K562 (cell line): ENCODE data around the gene TBXAS1. TPM values are rescaled to one million over a fixed set of nuclear protein-coding genes. Genes with fewer than 3 reads are reported as not detected.

ENCODE experiments used
- CSDE1 ChIP-seq, 2 experiments: fragments of 450-650 bp; IDR thresholded peaks; 2 replicates each; pipeline ENCODE4 v1.6.1; 2016; ENCODE audit warnings: mild to moderate bottlenecking in 1 of 2
- EP300 ChIP-seq: IDR thresholded peaks from 2 replicates; pipeline ENCODE4 v1.6.1; 2012; ENCODE audit warnings: low read length, improper control_type of control experiment
- ETS2 ChIP-seq: IDR thresholded peaks from 2 replicates; pipeline ENCODE4 v1.6.1; 2016; ENCODE audit warnings: borderline replicate concordance, missing genetic modification characterization, mild to moderate bottlenecking, moderate library complexity, missing compliant biosample characterization; ENCODE audit not compliant: poor library complexity, severe bottlenecking
- FOXJ2 ChIP-seq: fragments of 200-800 bp; sonication (Bioruptor generic); IDR thresholded peaks from 2 replicates; pipeline ENCODE4 v1.6.1; 2016; ENCODE audit warnings: missing genetic modification characterization, missing compliant biosample characterization
- PCBP1 ChIP-seq: fragments of 200-400 bp; formaldehyde crosslinking; IDR thresholded peaks from 2 replicates; pipeline ENCODE4 v1.6.1; 2018; ENCODE audit warnings: mild to moderate bottlenecking, low read depth, low read length; ENCODE audit not compliant: poor library complexity, severe bottlenecking
- PHF21A ChIP-seq: fragments of 450-650 bp; IDR thresholded peaks from 2 replicates; pipeline ENCODE4 v1.6.1; 2017; ENCODE audit warnings: low read depth, borderline replicate concordance
- PML ChIP-seq: IDR thresholded peaks from 2 replicates; pipeline ENCODE4 v1.6.1; 2012; ENCODE audit warnings: low read length, inconsistent platforms
- RBM39 ChIP-seq: fragments of 200-400 bp; formaldehyde crosslinking; optimal IDR thresholded peaks from 2 replicates; pipeline ENCODE3; 2018; ENCODE audit warnings: low read depth, low read length
- RFX7 ChIP-seq: fragments of 250-450 bp; sonication (Bioruptor Pico); IDR thresholded peaks from 2 replicates; pipeline ENCODE4 v1.5.1; 2021; ENCODE audit warnings: mild to moderate bottlenecking
- SRSF7 ChIP-seq: fragments of 200-400 bp; formaldehyde crosslinking; optimal IDR thresholded peaks from 2 replicates; pipeline ENCODE3; 2017; ENCODE audit warnings: mild to moderate bottlenecking, low read depth, low read length
- STAT5A ChIP-seq: IDR thresholded peaks from 2 replicates; pipeline ENCODE4 v1.6.1; 2012; ENCODE audit warnings: low read length, inconsistent platforms, borderline replicate concordance
- TAL1 ChIP-seq: fragments of 450-650 bp; IDR thresholded peaks from 2 replicates; pipeline ENCODE4 v1.6.1; 2016; ENCODE audit warnings: mild to moderate bottlenecking
- TEAD4 ChIP-seq, 2 experiments: sonication (generic) in 1 of 2; formaldehyde crosslinking in 1 of 2; IDR thresholded peaks; 2 replicates each; pipeline versions ENCODE4 v1.6.1 to v1.8.0; 2012 to 2022; ENCODE audit warnings: borderline replicate concordance in 1 of 2, inconsistent platforms in 1 of 2, low read length in 1 of 2, mild to moderate bottlenecking in 1 of 2, missing genetic modification reagents in 1 of 2
- ZNF133 ChIP-seq: fragments of 250-450 bp; sonication (Bioruptor Pico); IDR thresholded peaks from 2 replicates; pipeline ENCODE4 v1.4.0; 2020; ENCODE audit warnings: mild to moderate bottlenecking
- ZNF232 ChIP-seq: sonication (generic); formaldehyde crosslinking; IDR thresholded peaks from 2 replicates; pipeline ENCODE4 v1.8.0; 2022; ENCODE audit warnings: mild to moderate bottlenecking, missing genetic modification reagents
- ZNF668 ChIP-seq: fragments of 250-450 bp; sonication (Bioruptor Pico); IDR thresholded peaks from 2 replicates; pipeline ENCODE4 v1.8.0; 2022; ENCODE audit warnings: mild to moderate bottlenecking, inconsistent platforms
- polyA plus RNA-seq, 8 experiments: library from polyadenylated mRNA; depleted of rRNA in 4 of 8; stranded (reverse) in 5 of 8; unstranded in 3 of 8; fragments of >200 nt; fragmentation: Nextera tagmentation in 2 of 8; fragmentation: Illumina TruSeq in 1 of 8; extraction: Ambion mirVana in 2 of 8; extraction: Trizol in 1 of 8; gene quantifications; 2 replicates each; pipeline versions ENCODE4 v1.2.1 to v1.2.3, GENCODE V29; 2011 to 2014; ENCODE audit warnings: inconsistent platforms in 1 of 8, missing spikeins in 1 of 8
- total RNA-seq, 7 experiments: library from RNA; depleted of rRNA in 6 of 7; stranded (reverse); fragments of >200 nt in 6 of 7; fragmentation: Illumina TruSeq in 2 of 7; extraction: Trizol in 2 of 7; gene quantifications; 2 replicates each; pipeline versions ENCODE4 v1.2.1 to v1.2.3, GENCODE V29; 2011 to 2021; ENCODE audit warnings: low replicate concordance in 1 of 7
- TF ChIP-seq, protein P1 (sequence below): fragments of 450-650 bp; IDR thresholded peaks from 2 replicates; pipeline ENCODE4 v1.6.1; 2016; ENCODE audit warnings: borderline replicate concordance
- TF ChIP-seq, protein P2 (sequence below): fragments of 450-650 bp; formaldehyde crosslinking; IDR thresholded peaks from 2 replicates; pipeline ENCODE4 v1.4.0; 2020; ENCODE audit warnings: mild to moderate bottlenecking, moderate library complexity
- TF ChIP-seq, protein P3 (sequence below): sonication (generic); formaldehyde crosslinking; IDR thresholded peaks from 2 replicates; pipeline ENCODE4 v1.4.0; 2020; ENCODE audit warnings: mild to moderate bottlenecking, missing genetic modification reagents
- TF ChIP-seq, protein P4 (sequence below): IDR thresholded peaks from 2 replicates; pipeline ENCODE4 v1.6.1; 2011; ENCODE audit warnings: borderline replicate concordance, low read depth, mild to moderate bottlenecking, moderate library complexity, low read length; ENCODE audit not compliant: insufficient read depth, poor library complexity, severe bottlenecking

Gene TBXAS1
- total and polyA plus RNA-seq, 9 of the 15 experiments (the other 6 are each of a cell fraction or from before 2014, with no cell fraction given) = 1.1 to 8.3 (median 1.9) TPM

DNA sequence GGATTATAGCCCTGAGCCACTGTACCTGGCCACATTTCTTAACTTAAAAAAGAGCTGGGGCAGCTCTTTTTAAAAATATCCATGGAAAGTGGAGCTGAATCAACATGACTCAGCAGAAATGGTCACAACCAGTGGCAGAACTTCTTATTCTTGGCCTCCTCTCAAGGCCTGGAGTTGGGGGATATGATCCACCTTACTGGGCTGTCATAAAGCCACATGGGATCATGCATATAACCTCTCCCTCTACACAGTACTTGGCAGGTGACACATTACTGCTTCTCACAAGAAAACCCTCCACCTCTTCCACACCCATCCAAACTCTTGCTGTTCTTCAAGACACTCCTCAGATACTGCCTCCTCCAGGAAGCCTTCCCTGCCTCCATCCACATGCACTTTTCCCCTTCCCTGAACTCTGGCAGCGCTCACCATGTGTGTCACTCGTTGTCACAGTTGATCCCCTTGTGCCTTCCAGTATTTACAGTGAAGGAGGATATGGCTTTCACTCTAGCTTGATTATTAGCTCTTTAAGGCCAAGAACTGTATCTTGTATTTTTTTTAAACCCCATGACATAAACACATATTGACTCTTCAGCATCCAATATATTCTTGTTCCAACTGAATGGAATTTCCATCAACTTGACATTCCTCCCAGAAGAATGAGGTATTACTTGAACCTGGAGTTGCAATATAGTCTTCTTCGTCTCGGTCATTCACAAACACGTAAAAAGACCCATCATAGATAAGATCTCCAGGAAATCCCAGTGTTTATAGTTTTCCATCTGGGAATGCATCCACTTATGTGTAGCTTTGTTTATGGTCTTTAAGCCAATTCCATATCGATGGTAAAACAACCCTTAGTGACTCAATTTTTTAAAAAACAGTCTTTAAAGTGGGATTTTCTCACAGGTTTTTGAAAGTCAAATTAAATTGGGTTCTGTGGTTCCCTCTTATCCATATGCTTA, 85.5 kb downstream of the TBXAS1 start (continued):
- TF ChIP-seq, protein P1, sequence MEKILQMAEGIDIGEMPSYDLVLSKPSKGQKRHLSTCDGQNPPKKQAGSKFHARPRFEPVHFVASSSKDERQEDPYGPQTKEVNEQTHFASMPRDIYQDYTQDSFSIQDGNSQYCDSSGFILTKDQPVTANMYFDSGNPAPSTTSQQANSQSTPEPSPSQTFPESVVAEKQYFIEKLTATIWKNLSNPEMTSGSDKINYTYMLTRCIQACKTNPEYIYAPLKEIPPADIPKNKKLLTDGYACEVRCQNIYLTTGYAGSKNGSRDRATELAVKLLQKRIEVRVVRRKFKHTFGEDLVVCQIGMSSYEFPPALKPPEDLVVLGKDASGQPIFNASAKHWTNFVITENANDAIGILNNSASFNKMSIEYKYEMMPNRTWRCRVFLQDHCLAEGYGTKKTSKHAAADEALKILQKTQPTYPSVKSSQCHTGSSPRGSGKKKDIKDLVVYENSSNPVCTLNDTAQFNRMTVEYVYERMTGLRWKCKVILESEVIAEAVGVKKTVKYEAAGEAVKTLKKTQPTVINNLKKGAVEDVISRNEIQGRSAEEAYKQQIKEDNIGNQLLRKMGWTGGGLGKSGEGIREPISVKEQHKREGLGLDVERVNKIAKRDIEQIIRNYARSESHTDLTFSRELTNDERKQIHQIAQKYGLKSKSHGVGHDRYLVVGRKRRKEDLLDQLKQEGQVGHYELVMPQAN = peak; percentile 40; the same call in 1 of the 2 replicates
- TF ChIP-seq RFX7 (CRISPR knock-in tag) (no peak), CSDE1 (IDR thresholded peaks at IDR 0.05) (no peak), TAL1 (peak; percentile 21; the same call in 1 of the 2 replicates), PML (no peak), FOXJ2 (tag) (no peak), ZNF133 (no peak), ETS2 (tag) (no peak), PCBP1 (no peak), RBM39 (no peak), TEAD4 (IDR thresholded peaks at IDR 0.05; ENCODE audit: low read length) (no peak), TEAD4 (CRISPR knock-in tag; IDR thresholded peaks at IDR 0.05; ENCODE audit: borderline replicate concordance) (no peak), EP300 (peak; percentile 31; the same call in 1 of the 2 replicates), SRSF7 (no peak), PHF21A (no peak), STAT5A (no peak), ZNF232 (CRISPR knock-in tag) (no peak), ZNF668 (CRISPR knock-in tag) (no peak)
- TF ChIP-seq, protein P2, sequence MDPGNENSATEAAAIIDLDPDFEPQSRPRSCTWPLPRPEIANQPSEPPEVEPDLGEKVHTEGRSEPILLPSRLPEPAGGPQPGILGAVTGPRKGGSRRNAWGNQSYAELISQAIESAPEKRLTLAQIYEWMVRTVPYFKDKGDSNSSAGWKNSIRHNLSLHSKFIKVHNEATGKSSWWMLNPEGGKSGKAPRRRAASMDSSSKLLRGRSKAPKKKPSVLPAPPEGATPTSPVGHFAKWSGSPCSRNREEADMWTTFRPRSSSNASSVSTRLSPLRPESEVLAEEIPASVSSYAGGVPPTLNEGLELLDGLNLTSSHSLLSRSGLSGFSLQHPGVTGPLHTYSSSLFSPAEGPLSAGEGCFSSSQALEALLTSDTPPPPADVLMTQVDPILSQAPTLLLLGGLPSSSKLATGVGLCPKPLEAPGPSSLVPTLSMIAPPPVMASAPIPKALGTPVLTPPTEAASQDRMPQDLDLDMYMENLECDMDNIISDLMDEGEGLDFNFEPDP (CRISPR knock-in tag) = no peak
- TF ChIP-seq, protein P3, sequence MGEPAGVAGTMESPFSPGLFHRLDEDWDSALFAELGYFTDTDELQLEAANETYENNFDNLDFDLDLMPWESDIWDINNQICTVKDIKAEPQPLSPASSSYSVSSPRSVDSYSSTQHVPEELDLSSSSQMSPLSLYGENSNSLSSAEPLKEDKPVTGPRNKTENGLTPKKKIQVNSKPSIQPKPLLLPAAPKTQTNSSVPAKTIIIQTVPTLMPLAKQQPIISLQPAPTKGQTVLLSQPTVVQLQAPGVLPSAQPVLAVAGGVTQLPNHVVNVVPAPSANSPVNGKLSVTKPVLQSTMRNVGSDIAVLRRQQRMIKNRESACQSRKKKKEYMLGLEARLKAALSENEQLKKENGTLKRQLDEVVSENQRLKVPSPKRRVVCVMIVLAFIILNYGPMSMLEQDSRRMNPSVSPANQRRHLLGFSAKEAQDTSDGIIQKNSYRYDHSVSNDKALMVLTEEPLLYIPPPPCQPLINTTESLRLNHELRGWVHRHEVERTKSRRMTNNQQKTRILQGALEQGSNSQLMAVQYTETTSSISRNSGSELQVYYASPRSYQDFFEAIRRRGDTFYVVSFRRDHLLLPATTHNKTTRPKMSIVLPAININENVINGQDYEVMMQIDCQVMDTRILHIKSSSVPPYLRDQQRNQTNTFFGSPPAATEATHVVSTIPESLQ (CRISPR knock-in tag) = no peak
- TF ChIP-seq, protein P4, sequence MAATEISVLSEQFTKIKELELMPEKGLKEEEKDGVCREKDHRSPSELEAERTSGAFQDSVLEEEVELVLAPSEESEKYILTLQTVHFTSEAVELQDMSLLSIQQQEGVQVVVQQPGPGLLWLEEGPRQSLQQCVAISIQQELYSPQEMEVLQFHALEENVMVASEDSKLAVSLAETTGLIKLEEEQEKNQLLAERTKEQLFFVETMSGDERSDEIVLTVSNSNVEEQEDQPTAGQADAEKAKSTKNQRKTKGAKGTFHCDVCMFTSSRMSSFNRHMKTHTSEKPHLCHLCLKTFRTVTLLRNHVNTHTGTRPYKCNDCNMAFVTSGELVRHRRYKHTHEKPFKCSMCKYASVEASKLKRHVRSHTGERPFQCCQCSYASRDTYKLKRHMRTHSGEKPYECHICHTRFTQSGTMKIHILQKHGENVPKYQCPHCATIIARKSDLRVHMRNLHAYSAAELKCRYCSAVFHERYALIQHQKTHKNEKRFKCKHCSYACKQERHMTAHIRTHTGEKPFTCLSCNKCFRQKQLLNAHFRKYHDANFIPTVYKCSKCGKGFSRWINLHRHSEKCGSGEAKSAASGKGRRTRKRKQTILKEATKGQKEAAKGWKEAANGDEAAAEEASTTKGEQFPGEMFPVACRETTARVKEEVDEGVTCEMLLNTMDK = no peak
